Tibial nerve (tissue), 4 donors: ENCODE data around the gene SPEM2. TPM values are rescaled to one million over a fixed set of nuclear protein-coding genes. Genes with fewer than 3 reads are reported as not detected.
A peak's percentile ranks its signal among the peaks of the same experiment; 100 is the strongest.

Source experiments
- DNase-seq, 2 donors: peaks; one replicate each; pipeline ENCODE4 v3.0.0-alpha.2; 2019; ENCODE audit warnings: low spot score in 2 of 2
- H3K27ac ChIP-seq, 4 donors: fragments of 200-600 bp; sonication (generic) in 3 of 4; one replicate each; pipeline ENCODE4 v1.5.1; 2017 to 2019; ENCODE audit warnings: mild to moderate bottlenecking in 1 of 4
- H3K27me3 ChIP-seq, 2 donors: fragments of 200-600 bp; sonication (generic) in 1 of 2; one replicate each; pipeline versions ENCODE4 v1.5.1 to v1.6.0; 2017 to 2019
- H3K36me3 ChIP-seq, 3 donors: fragments of 200-600 bp; sonication (generic); one replicate each; pipeline ENCODE4 v1.5.1; 2018 to 2019
- H3K4me1 ChIP-seq, 4 donors: fragments of 200-600 bp; sonication (generic) in 3 of 4; one replicate each; pipeline ENCODE4 v1.5.1; 2017 to 2019
- H3K4me3 ChIP-seq, 4 donors: fragments of 200-600 bp; sonication (generic) in 3 of 4; one replicate each; pipeline ENCODE4 v1.5.1; 2017 to 2019; ENCODE audit warnings: mild to moderate bottlenecking in 1 of 4, moderate library complexity in 1 of 4
- H3K9me3 ChIP-seq, 4 donors: fragments of 200-600 bp; sonication (generic) in 3 of 4; one replicate each; pipeline ENCODE4 v1.5.1; 2017 to 2019
- CTCF ChIP-seq, 5 experiments: fragments of 200-600 bp in 3 of 5; fragments of 450-650 bp in 2 of 5; sonication (generic) in 3 of 5; IDR thresholded peaks; one replicate each; pipeline ENCODE4 v1.5.1; 2016 to 2019; ENCODE audit warnings: antibody characterized with exemption in 5 of 5, mild to moderate bottlenecking in 3 of 5, moderate library complexity in 2 of 5
- EP300 ChIP-seq, 2 donors: sonication (generic); formaldehyde crosslinking; IDR thresholded peaks; one replicate each; pipeline ENCODE4 v1.6.1; 2017; ENCODE audit warnings: antibody characterized with exemption in 2 of 2, mild to moderate bottlenecking in 1 of 2
- POLR2A ChIP-seq, 2 donors: fragments of 450-650 bp; IDR thresholded peaks; one replicate each; pipeline ENCODE4 v1.6.1; 2017; ENCODE audit warnings: antibody characterized with exemption in 2 of 2, mild to moderate bottlenecking in 2 of 2, moderate library complexity in 2 of 2
- WGBS, 2 donors: methylation state at CpG; one replicate each; pipeline ENCODE4 v1.1.5; 2018; 5-methylcytosine and 5-hydroxymethylcytosine counted together
- total RNA-seq, 4 donors: library from RNA; depleted of rRNA; stranded (reverse); fragments of >200 nt; gene quantifications; one replicate each; pipeline ENCODE4 v1.1.0, GENCODE V29; 2016

SPEM2 gene
- total RNA-seq, 4 donors from 2014 or later: not detected

GRCh38 chr17:7410634-7411426 lies 14.6 kb upstream of the SPEM2 start:
- Histone ChIP-seq H3K36me3 (peaks cover 0 to 61% (median 0%) of the 10 kb centered on the region in 3 donors), H3K9me3 (no peaks in the 10 kb centered on the region), H3K4me1 (peaks cover 0 to 28% (median 4%) of the 10 kb centered on the region in 4 donors), H3K27me3 (no peaks in the 10 kb centered on the region), H3K27ac (no peak overlapping the region), H3K4me3 (no peak overlapping the region)
- TF ChIP-seq EP300 (IDR thresholded peaks at IDR 0.05): no peak
- TF ChIP-seq POLR2A (IDR thresholded peaks at IDR 0.05): no peak
- no peak for TF ChIP-seq CTCF (IDR thresholded peaks at IDR 0.05)
- WGBS, 2 donors: 82 to 89% methylated on average over 25 of the region's 25 CpGs
- no peak for DNase-seq

- WGBS, 2 donors: 90 to 92% methylated on average over 8 of the region's 8 CpGs
- H3K36me3 ChIP-seq: peaks cover 0 to 67% (median 0%) of the 10 kb centered on the region in 3 donors
- peaks cover 0 to 22% (median 1%) of the 10 kb centered on the region in 4 donors for H3K4me1 ChIP-seq
These were observed 14.0 kb upstream of the SPEM2 start for GRCh38 chr17:7411427-7411750.

GRCh38 chr17:7413346-7413985 lies 11.9 kb upstream of the SPEM2 start:
- peaks cover 0 to 10% (median 0%) of the 10 kb centered on the region in 4 donors for H3K4me1 ChIP-seq
- no peak for TF ChIP-seq POLR2A (IDR thresholded peaks at IDR 0.05)
- no peak for TF ChIP-seq CTCF (IDR thresholded peaks at IDR 0.05)
- no peak for TF ChIP-seq EP300 (IDR thresholded peaks at IDR 0.05)
- no peaks in the 10 kb centered on the region for H3K9me3 ChIP-seq
- H3K27ac ChIP-seq: peak overlapping the region in 2 of 4 donors; percentile 1 to 16
- no peaks in the 10 kb centered on the region for H3K27me3 ChIP-seq
- DNase-seq: no peak
- peaks cover 0 to 79% (median 0%) of the 10 kb centered on the region in 3 donors for H3K36me3 ChIP-seq
- WGBS, 2 donors: 51 to 78% methylated on average over 5 of the region's 6 CpGs
- H3K4me3 ChIP-seq: no peak overlapping the region

More at GRCh38 chr17:7411427-7411750, 14.0 kb upstream of the SPEM2 start:
- no peaks in the 10 kb centered on the region for H3K27me3 ChIP-seq
- TF ChIP-seq CTCF (IDR thresholded peaks at IDR 0.05) (no peak), POLR2A (IDR thresholded peaks at IDR 0.05) (no peak), EP300 (IDR thresholded peaks at IDR 0.05) (no peak)
- DNase-seq: no peak
- H3K27ac ChIP-seq: no peak overlapping the region
- H3K4me3 ChIP-seq: no peak overlapping the region
- no peaks in the 10 kb centered on the region for H3K9me3 ChIP-seq

- DNase-seq: no peak
- no peak overlapping the region for H3K4me3 ChIP-seq
- peaks cover 0 to 66% (median 0%) of the 10 kb centered on the region in 3 donors for H3K36me3 ChIP-seq
- peaks cover 0 to 10% (median 0%) of the 10 kb centered on the region in 4 donors for H3K4me1 ChIP-seq
- WGBS, 2 donors: 85 to 94% methylated on average over 11 to 14 of the region's 14 CpGs
- TF ChIP-seq POLR2A (IDR thresholded peaks at IDR 0.05) (no peak), EP300 (IDR thresholded peaks at IDR 0.05) (no peak), CTCF (IDR thresholded peaks at IDR 0.05) (no peak)
- H3K27me3 ChIP-seq: no peaks in the 10 kb centered on the region
- no peaks in the 10 kb centered on the region for H3K9me3 ChIP-seq
- no peak overlapping the region for H3K27ac ChIP-seq
These were observed 10.6 kb upstream of the SPEM2 start for GRCh38 chr17:7414837-7415236.

- TF ChIP-seq EP300 (IDR thresholded peaks at IDR 0.05): no peak
- no peak for TF ChIP-seq POLR2A (IDR thresholded peaks at IDR 0.05)
- no peak for TF ChIP-seq CTCF (IDR thresholded peaks at IDR 0.05)
These were observed 9.6 kb upstream of the SPEM2 start for GRCh38 chr17:7415784-7416183.

More at GRCh38 chr17:7415784-7416183, 9.6 kb upstream of the SPEM2 start:
- H3K27ac ChIP-seq: peak overlapping the region in 1 of 4 donors; percentile 6
- WGBS, 2 donors: 81 to 85% methylated on average over 19 to 22 of the region's 23 CpGs
- H3K4me1 ChIP-seq: peaks cover 0 to 10% (median 0%) of the 10 kb centered on the region in 4 donors
- H3K9me3 ChIP-seq: no peaks in the 10 kb centered on the region
- H3K27me3 ChIP-seq: no peaks in the 10 kb centered on the region
- DNase-seq: no peak
- H3K4me3 ChIP-seq: no peak overlapping the region
- peaks cover 0 to 57% (median 0%) of the 10 kb centered on the region in 3 donors for H3K36me3 ChIP-seq
